Measurements from ENCODE around the gene ABLIM2. TPM values are rescaled to one million over a fixed set of nuclear protein-coding genes. Genes with fewer than 3 reads are reported as not detected.

ABLIM2 gene
- total and polyA plus RNA-seq, 2 of the 13 experiments (the other 11 are each of a cell fraction or from before 2014, with no cell fraction given) = 0.20 to 0.37 TPM

GRCh38 chr4:8202108-8203051 lies 43.8 kb upstream of the ABLIM2 start (continued):
- TF ChIP-seq NONO (IDR thresholded peaks at IDR 0.05) = no peak
- peak; percentile 78; the same call in 1 of the 2 replicates for TF ChIP-seq NONO (CRISPR knock-in tag; conservative IDR thresholded peaks at IDR 0.05)
- TF ChIP-seq SPEN (CRISPR knock-in tag; IDR thresholded peaks at IDR 0.05; ENCODE audit: low read depth) = peak; percentile 44
- TF ChIP-seq, protein P1, sequence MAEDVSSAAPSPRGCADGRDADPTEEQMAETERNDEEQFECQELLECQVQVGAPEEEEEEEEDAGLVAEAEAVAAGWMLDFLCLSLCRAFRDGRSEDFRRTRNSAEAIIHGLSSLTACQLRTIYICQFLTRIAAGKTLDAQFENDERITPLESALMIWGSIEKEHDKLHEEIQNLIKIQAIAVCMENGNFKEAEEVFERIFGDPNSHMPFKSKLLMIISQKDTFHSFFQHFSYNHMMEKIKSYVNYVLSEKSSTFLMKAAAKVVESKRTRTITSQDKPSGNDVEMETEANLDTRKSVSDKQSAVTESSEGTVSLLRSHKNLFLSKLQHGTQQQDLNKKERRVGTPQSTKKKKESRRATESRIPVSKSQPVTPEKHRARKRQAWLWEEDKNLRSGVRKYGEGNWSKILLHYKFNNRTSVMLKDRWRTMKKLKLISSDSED (CRISPR knock-in tag; IDR thresholded peaks at IDR 0.05) = no peak
- TF ChIP-seq NR3C1 (CRISPR knock-in tag; IDR thresholded peaks at IDR 0.05) = no peak
- TF ChIP-seq, protein P2, sequence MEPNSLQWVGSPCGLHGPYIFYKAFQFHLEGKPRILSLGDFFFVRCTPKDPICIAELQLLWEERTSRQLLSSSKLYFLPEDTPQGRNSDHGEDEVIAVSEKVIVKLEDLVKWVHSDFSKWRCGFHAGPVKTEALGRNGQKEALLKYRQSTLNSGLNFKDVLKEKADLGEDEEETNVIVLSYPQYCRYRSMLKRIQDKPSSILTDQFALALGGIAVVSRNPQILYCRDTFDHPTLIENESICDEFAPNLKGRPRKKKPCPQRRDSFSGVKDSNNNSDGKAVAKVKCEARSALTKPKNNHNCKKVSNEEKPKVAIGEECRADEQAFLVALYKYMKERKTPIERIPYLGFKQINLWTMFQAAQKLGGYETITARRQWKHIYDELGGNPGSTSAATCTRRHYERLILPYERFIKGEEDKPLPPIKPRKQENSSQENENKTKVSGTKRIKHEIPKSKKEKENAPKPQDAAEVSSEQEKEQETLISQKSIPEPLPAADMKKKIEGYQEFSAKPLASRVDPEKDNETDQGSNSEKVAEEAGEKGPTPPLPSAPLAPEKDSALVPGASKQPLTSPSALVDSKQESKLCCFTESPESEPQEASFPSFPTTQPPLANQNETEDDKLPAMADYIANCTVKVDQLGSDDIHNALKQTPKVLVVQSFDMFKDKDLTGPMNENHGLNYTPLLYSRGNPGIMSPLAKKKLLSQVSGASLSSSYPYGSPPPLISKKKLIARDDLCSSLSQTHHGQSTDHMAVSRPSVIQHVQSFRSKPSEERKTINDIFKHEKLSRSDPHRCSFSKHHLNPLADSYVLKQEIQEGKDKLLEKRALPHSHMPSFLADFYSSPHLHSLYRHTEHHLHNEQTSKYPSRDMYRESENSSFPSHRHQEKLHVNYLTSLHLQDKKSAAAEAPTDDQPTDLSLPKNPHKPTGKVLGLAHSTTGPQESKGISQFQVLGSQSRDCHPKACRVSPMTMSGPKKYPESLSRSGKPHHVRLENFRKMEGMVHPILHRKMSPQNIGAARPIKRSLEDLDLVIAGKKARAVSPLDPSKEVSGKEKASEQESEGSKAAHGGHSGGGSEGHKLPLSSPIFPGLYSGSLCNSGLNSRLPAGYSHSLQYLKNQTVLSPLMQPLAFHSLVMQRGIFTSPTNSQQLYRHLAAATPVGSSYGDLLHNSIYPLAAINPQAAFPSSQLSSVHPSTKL (CRISPR knock-in tag; IDR thresholded peaks at IDR 0.05) = peak; percentile 77
- no peak for TF ChIP-seq FOXP1 (IDR thresholded peaks at IDR 0.05)
- TF ChIP-seq FOXP1 (CRISPR knock-in tag; IDR thresholded peaks at IDR 0.05) = peak; percentile 34; the same call in 1 of the 2 replicates
- TF ChIP-seq ZFP90 (CRISPR knock-in tag; IDR thresholded peaks at IDR 0.05; ENCODE audit: borderline replicate concordance) = 0 out of 2 replicates have a peak, but pooled peaks have one; percentile 56
- TF ChIP-seq, protein P3, sequence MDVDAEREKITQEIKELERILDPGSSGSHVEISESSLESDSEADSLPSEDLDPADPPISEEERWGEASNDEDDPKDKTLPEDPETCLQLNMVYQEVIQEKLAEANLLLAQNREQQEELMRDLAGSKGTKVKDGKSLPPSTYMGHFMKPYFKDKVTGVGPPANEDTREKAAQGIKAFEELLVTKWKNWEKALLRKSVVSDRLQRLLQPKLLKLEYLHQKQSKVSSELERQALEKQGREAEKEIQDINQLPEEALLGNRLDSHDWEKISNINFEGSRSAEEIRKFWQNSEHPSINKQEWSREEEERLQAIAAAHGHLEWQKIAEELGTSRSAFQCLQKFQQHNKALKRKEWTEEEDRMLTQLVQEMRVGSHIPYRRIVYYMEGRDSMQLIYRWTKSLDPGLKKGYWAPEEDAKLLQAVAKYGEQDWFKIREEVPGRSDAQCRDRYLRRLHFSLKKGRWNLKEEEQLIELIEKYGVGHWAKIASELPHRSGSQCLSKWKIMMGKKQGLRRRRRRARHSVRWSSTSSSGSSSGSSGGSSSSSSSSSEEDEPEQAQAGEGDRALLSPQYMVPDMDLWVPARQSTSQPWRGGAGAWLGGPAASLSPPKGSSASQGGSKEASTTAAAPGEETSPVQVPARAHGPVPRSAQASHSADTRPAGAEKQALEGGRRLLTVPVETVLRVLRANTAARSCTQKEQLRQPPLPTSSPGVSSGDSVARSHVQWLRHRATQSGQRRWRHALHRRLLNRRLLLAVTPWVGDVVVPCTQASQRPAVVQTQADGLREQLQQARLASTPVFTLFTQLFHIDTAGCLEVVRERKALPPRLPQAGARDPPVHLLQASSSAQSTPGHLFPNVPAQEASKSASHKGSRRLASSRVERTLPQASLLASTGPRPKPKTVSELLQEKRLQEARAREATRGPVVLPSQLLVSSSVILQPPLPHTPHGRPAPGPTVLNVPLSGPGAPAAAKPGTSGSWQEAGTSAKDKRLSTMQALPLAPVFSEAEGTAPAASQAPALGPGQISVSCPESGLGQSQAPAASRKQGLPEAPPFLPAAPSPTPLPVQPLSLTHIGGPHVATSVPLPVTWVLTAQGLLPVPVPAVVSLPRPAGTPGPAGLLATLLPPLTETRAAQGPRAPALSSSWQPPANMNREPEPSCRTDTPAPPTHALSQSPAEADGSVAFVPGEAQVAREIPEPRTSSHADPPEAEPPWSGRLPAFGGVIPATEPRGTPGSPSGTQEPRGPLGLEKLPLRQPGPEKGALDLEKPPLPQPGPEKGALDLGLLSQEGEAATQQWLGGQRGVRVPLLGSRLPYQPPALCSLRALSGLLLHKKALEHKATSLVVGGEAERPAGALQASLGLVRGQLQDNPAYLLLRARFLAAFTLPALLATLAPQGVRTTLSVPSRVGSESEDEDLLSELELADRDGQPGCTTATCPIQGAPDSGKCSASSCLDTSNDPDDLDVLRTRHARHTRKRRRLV (CRISPR knock-in tag; IDR thresholded peaks at IDR 0.05) = no peak
- no peak for TF ChIP-seq ZNF552 (CRISPR knock-in tag; IDR thresholded peaks at IDR 0.05; ENCODE audit: borderline replicate concordance)
- peak; percentile 90 for TF ChIP-seq SP5 (CRISPR knock-in tag; IDR thresholded peaks at IDR 0.05; ENCODE audit: borderline replicate concordance, low read depth)
- TF ChIP-seq ZNF274 (CRISPR knock-in tag; IDR thresholded peaks at IDR 0.05) = peak; percentile 74; the same call in 1 of the 2 replicates
- no peak for TF ChIP-seq NFRKB (IDR thresholded peaks at IDR 0.05)
- peak; percentile 94 for TF ChIP-seq TARDBP (CRISPR knock-in tag; IDR thresholded peaks at IDR 0.05)
- TF ChIP-seq, protein P4, sequence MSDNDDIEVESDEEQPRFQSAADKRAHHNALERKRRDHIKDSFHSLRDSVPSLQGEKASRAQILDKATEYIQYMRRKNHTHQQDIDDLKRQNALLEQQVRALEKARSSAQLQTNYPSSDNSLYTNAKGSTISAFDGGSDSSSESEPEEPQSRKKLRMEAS (IDR thresholded peaks at IDR 0.05) = peak; percentile 59
- no peak for TF ChIP-seq ZNF335 (CRISPR knock-in tag; IDR thresholded peaks at IDR 0.05)
- TF ChIP-seq ZSCAN21 (CRISPR knock-in tag; IDR thresholded peaks at IDR 0.05; ENCODE audit: borderline replicate concordance) = peak; percentile 27; the same call in 1 of the 2 replicates
- TF ChIP-seq ZMYM3 (CRISPR knock-in tag; IDR thresholded peaks at IDR 0.05) = peak; percentile 14; the same call in 1 of the 2 replicates
- peak; percentile 50; the same call in 1 of the 2 replicates for TF ChIP-seq BCL6 (CRISPR knock-in tag; IDR thresholded peaks at IDR 0.05)

Data from HepG2 (cell line).